Astrocyte of the cerebellum (primary cell): ENCODE results near the gene PRELID1.

ENCODE experiments used
- DNase-seq: peaks from one replicate; pipeline ENCODE4 v3.0.0-alpha.2; 2011; ENCODE audit warnings: low read depth
- H3K4me3 ChIP-seq: 2 replicates; pipeline ENCODE4 v1.5.1; 2011; ENCODE audit warnings: mild to moderate bottlenecking, low read depth, low read length, moderate library complexity
- CTCF ChIP-seq: IDR thresholded peaks from 2 replicates; pipeline ENCODE4 v1.5.1; 2012; ENCODE audit warnings: low read length, low read depth, moderate library complexity, mild to moderate bottlenecking; ENCODE audit errors: missing control alignments
- in situ Hi-C: cut with HindIII; loops from 2 replicates; pipeline ENCODE4 v1.10.0; 2017; ENCODE audit warnings: low sequenced_read_pairs

The PRELID1 gene

DNA sequence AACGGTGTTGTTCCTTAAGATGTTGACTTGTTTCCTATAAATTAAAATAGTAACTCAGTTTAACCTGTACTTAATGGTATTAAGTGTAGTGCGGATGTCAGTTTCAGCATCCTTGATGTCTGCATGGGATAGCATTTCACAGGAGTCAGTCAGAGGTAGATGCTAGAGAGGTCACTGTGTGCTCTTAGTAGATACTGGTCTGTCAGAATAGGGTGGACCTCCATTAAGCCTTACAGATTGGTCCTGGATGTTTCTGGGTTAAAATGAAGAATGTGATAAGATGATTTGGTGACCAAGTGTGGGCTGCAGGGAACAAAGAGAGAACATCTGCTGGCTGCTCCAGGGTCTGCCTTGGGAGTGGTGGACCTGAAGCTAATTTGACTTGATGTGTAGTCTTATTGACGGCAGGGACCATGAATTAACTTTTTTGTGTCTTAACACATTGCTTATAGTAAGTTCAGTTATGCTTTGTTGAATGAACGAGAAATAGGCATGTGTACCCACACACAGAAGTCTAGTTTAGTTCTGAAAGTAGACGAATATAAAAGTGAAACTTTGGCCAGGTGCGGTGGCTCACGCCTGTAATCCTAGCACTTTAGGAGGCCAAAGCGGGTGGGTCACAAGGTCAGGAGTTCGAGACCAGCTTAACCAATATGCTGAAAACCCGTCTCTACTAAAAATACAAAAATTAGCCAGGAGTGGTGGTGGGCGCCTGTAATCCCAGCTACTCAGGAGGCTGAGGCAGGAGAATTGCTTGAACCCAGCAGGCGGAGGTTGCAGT is 12.6 kb upstream of the PRELID1 start:
- DNase-seq: no peak
- TF ChIP-seq CTCF: no peak
- in situ Hi-C loops: no loop called here
- no peak overlapping the region for H3K4me3 ChIP-seq

- DNase-seq: no peak
- in situ Hi-C loops: no loop called here
- TF ChIP-seq CTCF: no peak
- no peak overlapping the region for H3K4me3 ChIP-seq
Measured at GRCh38 chr5:177291735-177292134, 11.9 kb upstream of the PRELID1 start.

- in situ Hi-C loops: no loop called here
- no peak overlapping the region for H3K4me3 ChIP-seq
- DNase-seq: no peak
- no peak for TF ChIP-seq CTCF
Measured at GRCh38 chr5:177293819-177294581, 9.6 kb upstream of the PRELID1 start.

DNA sequence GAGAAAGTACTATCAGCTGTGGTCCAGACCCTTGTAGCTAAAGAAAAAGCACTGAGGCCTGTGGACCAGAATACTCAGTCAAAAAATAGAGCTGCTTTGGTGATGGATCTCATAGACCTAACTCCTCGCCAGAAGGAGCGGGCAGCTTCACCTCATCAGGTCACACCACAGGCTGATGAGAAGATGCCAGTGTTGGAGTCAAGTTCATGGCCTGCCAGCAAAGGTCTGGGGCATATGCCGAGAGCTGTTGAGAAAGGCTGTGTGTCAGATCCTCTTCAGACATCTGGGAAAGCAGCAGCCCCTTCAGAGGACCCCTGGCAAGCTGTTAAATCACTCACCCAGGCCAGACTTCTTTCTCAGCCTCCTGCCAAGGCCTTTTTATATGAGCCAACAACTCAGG is 9.0 kb upstream of the PRELID1 start:
- in situ Hi-C loops: no loop called here
- DNase-seq: no peak
- no peak overlapping the region for H3K4me3 ChIP-seq
- TF ChIP-seq CTCF: no peak

GRCh38 chr5:177295924-177296323 is 7.7 kb upstream of the PRELID1 start:
- in situ Hi-C loops: no loop called here
- H3K4me3 ChIP-seq: no peak overlapping the region
- DNase-seq: no peak
- no peak for TF ChIP-seq CTCF

DNA sequence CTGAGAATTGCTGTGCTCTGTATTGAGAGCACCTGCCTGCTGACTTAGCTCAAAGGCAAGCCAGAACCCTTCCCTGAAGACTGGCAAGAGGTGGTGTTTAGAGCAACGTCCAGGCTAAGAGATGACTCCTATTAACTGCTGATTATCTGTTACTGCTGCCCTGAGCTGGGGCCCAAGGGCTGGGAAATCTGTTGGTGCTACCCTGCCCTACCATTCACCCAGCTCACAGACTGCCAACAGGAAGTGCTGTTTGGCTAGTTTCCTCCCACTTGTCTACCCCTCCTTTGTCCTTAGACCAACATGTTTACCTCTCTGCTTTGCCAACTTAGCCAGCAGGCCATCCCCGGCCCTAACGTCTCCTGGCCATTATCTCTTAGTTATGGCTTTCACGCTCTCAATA is 7.0 kb upstream of the PRELID1 start:
- in situ Hi-C loops: no loop called here
- no peak overlapping the region for H3K4me3 ChIP-seq
- DNase-seq: no peak
- no peak for TF ChIP-seq CTCF
